Hepatocyte (in vitro differentiated cells): Measurements from ENCODE around the gene CTSL. TPM values are rescaled to one million over a fixed set of nuclear protein-coding genes. Genes with fewer than 3 reads are reported as not detected.
A peak's percentile ranks its signal among the peaks of the same experiment; 100 is the strongest.

Experiments
- DNase-seq: peaks from one replicate; pipeline ENCODE4 v3.0.0-alpha.2; 2016; ENCODE audit warnings: low spot score
- H2AFZ ChIP-seq: fragments of 200-600 bp; sonication (generic); 2 replicates; pipeline ENCODE4 v1.6.0; 2016; ENCODE audit warnings: antibody characterized with exemption, mild to moderate bottlenecking
- H3K27ac ChIP-seq: fragments of 200-600 bp; sonication (generic); 2 replicates; pipeline ENCODE4 v1.5.1; 2016; ENCODE audit warnings: mild to moderate bottlenecking
- H3K27me3 ChIP-seq: fragments of 200-600 bp; sonication (generic); 2 replicates; pipeline ENCODE4 v1.6.1; 2016
- H3K36me3 ChIP-seq: fragments of 200-600 bp; sonication (generic); replicated peaks from 2 replicates; pipeline ENCODE4 v1.5.1; 2016; ENCODE audit warnings: low read depth; ENCODE audit not compliant: insufficient read depth
- H3K4me1 ChIP-seq: fragments of 200-600 bp; sonication (generic); 2 replicates; pipeline ENCODE4 v1.5.1; 2016; ENCODE audit warnings: mild to moderate bottlenecking, moderate library complexity; ENCODE audit not compliant: insufficient read depth
- H3K4me2 ChIP-seq: fragments of 200-600 bp; sonication (generic); 2 replicates; pipeline ENCODE4 v1.6.0; 2016
- H3K4me3 ChIP-seq: fragments of 200-600 bp; sonication (generic); 2 replicates; pipeline ENCODE4 v1.5.1; 2016; ENCODE audit warnings: mild to moderate bottlenecking
- H3K79me2 ChIP-seq: fragments of 200-600 bp; sonication (generic); 2 replicates; pipeline ENCODE4 v1.6.0; 2017; ENCODE audit warnings: mild to moderate bottlenecking
- H3K9me2 ChIP-seq: fragments of 200-600 bp; sonication (generic); replicated peaks from 2 replicates; pipeline ENCODE4 v1.6.0; 2017; ENCODE audit warnings: mild to moderate bottlenecking; ENCODE audit not compliant: insufficient read depth
- H3K9me3 ChIP-seq: fragments of 200-600 bp; sonication (generic); 2 replicates; pipeline ENCODE4 v1.5.1; 2016; ENCODE audit warnings: low read depth, mild to moderate bottlenecking
- H4K20me1 ChIP-seq: fragments of 200-600 bp; sonication (generic); 2 replicates; pipeline ENCODE4 v1.6.0; 2016; ENCODE audit warnings: mild to moderate bottlenecking; ENCODE audit not compliant: insufficient read depth, poor library complexity, severe bottlenecking
- CTCF ChIP-seq: fragments of 200-600 bp; sonication (generic); IDR thresholded peaks from 2 replicates; pipeline ENCODE4 v1.5.1; 2016; ENCODE audit warnings: antibody characterized with exemption, mild to moderate bottlenecking; ENCODE audit not compliant: poor library complexity
- EZH2 ChIP-seq: fragments of 200-600 bp; sonication (generic); IDR thresholded peaks from 2 replicates; pipeline ENCODE4 v1.6.1; 2016; ENCODE audit warnings: antibody characterized with exemption, mild to moderate bottlenecking, borderline replicate concordance
- EZH2phosphoT487 ChIP-seq: fragments of 200-600 bp; sonication (generic); IDR thresholded peaks from one replicate; pipeline ENCODE4 v1.6.1; 2018; ENCODE audit warnings: antibody characterized with exemption, mild to moderate bottlenecking, low read depth, moderate library complexity; ENCODE audit not compliant: unreplicated experiment, severe bottlenecking
- WGBS: methylation state at CpG from one replicate; pipeline ENCODE4 v1.1.6; 2016; ENCODE audit warnings: low lambda C conversion rate; ENCODE audit errors: missing lambda C conversion rate; 5-methylcytosine and 5-hydroxymethylcytosine counted together
- polyA plus RNA-seq: library from polyadenylated mRNA; unstranded; fragments of >200 nt; fragmentation: Nextera tagmentation; extraction: Ambion mirVana; gene quantifications from 2 replicates; pipeline ENCODE4 v1.2.1, GENCODE V29; 2016
- total RNA-seq: library from RNA; depleted of rRNA; stranded (reverse); fragments of >200 nt; gene quantifications from 2 replicates; pipeline ENCODE4 v1.2.3, GENCODE V29; 2014

Gene CTSL
- total and polyA plus RNA-seq, 2 experiments from 2014 or later: 341 to 365 TPM

DNA sequence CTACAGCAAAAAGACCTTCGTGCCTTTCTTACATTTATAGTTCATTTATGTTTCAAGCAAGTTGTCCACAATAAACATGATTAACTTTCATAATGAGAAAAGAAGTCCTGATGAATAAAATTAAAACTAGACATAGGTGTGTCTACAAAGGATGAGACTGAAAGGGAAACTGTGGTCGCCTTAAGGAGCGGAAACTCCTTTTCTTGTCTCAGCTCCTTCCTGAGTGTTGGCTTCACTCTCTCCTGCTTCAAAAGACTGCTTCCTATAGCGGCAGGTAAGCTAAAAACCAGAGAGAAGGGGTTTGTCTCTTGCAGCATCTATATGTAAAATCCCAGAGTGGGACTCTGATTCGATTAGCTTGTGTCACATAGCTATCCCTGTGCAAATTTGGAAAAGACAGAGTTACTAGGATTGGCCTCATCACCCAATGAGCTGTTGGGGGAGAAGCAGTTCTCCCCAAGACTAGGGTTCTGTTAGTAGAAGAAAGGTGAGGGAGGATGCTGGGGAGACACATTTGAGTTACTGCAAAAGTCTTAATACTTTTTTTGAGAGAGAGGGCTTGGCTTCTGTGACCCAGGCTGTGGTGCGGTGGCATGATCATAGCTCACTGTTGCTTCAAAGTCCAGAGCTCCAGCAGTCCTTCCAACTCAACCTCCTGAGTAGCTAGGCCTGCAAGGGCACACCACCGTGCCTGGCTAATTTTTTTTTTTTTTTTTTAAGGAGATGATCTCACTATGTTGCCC lies 16.8 kb upstream of the CTSL start:
- H3K9me2 ChIP-seq: no peaks in the 10 kb centered on the region
- H3K27me3 ChIP-seq: no peaks in the 10 kb centered on the region
- no peaks in the 10 kb centered on the region for H4K20me1 ChIP-seq
- no peaks in the 10 kb centered on the region for H3K9me3 ChIP-seq
- H3K4me1 ChIP-seq: peaks cover 37% of the 10 kb centered on the region
- no peaks in the 10 kb centered on the region for H3K36me3 ChIP-seq
- no peak overlapping the region for H3K27ac ChIP-seq
- TF ChIP-seq EZH2phosphoT487: no peak
- TF ChIP-seq CTCF: no peak
- TF ChIP-seq EZH2: no peak
- DNase-seq: no peak
- H2AFZ ChIP-seq: no peak overlapping the region
- no peak overlapping the region for H3K4me2 ChIP-seq
- H3K4me3 ChIP-seq: no peak overlapping the region
- H3K79me2 ChIP-seq: no peaks in the 10 kb centered on the region
- WGBS: 92% methylated on average over 7 of the region's 7 CpGs

DNA sequence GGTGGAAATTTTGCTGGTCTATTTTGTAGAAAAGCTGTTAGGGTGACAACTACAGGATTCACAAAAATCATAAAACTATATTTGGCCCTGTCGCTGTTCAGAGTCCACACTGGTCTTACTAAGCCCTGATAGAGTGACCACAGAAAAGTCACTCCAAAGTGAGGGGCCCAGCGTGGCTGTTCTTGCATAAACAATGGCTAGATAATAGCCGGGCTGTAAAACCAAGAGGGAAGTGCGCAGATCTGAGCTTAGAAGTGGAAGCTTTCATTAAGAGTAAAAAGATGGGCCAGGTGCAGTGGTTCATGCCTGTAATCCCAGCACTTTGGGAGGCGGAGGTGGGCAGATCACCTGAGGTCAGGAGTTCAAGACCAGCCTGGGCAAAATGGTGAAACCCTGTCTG lies 15.5 kb upstream of the CTSL start:
- H4K20me1 ChIP-seq: no peaks in the 10 kb centered on the region
- DNase-seq: peak; percentile 52

DNA sequence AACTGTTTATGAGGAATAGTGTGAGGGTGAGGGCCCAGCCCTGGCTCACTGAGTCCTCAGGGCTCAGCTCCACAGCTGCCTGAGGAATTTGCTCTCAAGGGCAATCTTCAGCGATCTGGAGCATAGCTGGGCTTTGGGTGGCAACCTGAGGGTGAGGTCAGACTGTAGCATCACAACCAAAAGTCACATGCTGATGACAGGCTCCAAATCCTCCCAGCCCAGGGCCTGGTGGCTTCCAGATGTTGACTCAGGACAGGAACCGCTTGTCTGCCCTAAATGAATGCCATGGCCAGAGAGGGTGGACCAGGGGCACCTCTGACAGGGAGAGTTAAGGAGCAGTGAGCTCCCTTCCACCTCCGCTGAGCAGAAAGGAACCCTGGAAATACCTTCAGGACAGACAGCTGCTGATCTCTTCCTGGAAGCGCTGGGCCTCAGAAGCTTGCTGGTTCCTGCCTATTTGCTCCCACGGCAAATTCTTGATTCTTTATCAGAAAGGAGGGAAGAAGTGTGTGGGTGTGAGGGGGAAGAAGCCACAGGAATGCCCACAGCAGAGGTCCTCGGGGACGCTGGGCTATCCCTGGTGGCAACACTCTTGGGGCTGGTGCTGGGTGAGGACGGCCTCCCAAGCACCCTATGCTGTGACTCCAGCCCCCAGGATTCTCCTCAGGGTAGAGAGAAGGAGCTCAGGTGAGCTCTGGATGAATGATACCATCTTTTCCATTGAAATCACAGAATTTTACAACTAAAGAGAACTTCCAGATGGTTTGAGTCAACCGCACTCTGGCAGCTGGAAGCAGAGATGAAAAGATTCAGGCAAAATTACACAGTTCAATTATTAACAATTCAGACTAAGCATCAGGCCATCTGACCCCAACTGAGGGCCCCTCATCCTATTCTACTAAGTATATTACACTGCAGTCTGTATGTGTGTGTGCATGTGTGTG lies 13.8 kb upstream of the CTSL start:
- TF ChIP-seq CTCF: no peak
- no peak for TF ChIP-seq EZH2
- TF ChIP-seq EZH2phosphoT487: no peak
- 61% methylated on average over 9 of the region's 9 CpGs for WGBS
- peaks cover 51% of the 10 kb centered on the region for H3K4me1 ChIP-seq
- no peaks in the 10 kb centered on the region for H3K36me3 ChIP-seq
- H3K27me3 ChIP-seq: no peaks in the 10 kb centered on the region
- no peaks in the 10 kb centered on the region for H3K9me3 ChIP-seq
- H3K27ac ChIP-seq: peak overlapping the region; percentile 89
- no peak overlapping the region for H3K4me3 ChIP-seq
- peak; percentile 65 for DNase-seq
- no peaks in the 10 kb centered on the region for H3K9me2 ChIP-seq
- H3K79me2 ChIP-seq: no peaks in the 10 kb centered on the region
- H3K4me2 ChIP-seq: peak overlapping the region; percentile 18
- H4K20me1 ChIP-seq: no peaks in the 10 kb centered on the region
- no peak overlapping the region for H2AFZ ChIP-seq

More for the DNA sequence above, 15.5 kb upstream of the CTSL start:
- 33% methylated on average over 5 of the region's 5 CpGs for WGBS
- H3K36me3 ChIP-seq: no peaks in the 10 kb centered on the region
- H2AFZ ChIP-seq: no peak overlapping the region
- H3K27me3 ChIP-seq: no peaks in the 10 kb centered on the region
- peak overlapping the region; percentile 89 for H3K27ac ChIP-seq
- H3K79me2 ChIP-seq: no peaks in the 10 kb centered on the region
- H3K4me2 ChIP-seq: no peak overlapping the region
- no peak overlapping the region for H3K4me3 ChIP-seq
- H3K4me1 ChIP-seq: peaks cover 45% of the 10 kb centered on the region
- no peaks in the 10 kb centered on the region for H3K9me3 ChIP-seq
- TF ChIP-seq EZH2phosphoT487 (no peak), EZH2 (no peak), CTCF (no peak)
- H3K9me2 ChIP-seq: no peaks in the 10 kb centered on the region
